GM18499 (cell line): ENCODE results near the gene PCCA.
A peak's percentile ranks its signal among the peaks of the same experiment; 100 is the strongest.
"Not testable (repeated sequence)": the region's sequence is repeated elsewhere in the genome, so short reads cannot be mapped to it uniquely, and the experiment has no call there.

Experiments
- ATAC-seq: cut with Tn5 transposase; IDR thresholded peaks from one replicate; pipeline ENCODE4 v1.9.1; 2021; ENCODE audit warnings: moderate number of reproducible peaks; ENCODE audit not compliant: insufficient read depth, unreplicated experiment

Gene PCCA, protein sequence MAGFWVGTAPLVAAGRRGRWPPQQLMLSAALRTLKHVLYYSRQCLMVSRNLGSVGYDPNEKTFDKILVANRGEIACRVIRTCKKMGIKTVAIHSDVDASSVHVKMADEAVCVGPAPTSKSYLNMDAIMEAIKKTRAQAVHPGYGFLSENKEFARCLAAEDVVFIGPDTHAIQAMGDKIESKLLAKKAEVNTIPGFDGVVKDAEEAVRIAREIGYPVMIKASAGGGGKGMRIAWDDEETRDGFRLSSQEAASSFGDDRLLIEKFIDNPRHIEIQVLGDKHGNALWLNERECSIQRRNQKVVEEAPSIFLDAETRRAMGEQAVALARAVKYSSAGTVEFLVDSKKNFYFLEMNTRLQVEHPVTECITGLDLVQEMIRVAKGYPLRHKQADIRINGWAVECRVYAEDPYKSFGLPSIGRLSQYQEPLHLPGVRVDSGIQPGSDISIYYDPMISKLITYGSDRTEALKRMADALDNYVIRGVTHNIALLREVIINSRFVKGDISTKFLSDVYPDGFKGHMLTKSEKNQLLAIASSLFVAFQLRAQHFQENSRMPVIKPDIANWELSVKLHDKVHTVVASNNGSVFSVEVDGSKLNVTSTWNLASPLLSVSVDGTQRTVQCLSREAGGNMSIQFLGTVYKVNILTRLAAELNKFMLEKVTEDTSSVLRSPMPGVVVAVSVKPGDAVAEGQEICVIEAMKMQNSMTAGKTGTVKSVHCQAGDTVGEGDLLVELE

DNA sequence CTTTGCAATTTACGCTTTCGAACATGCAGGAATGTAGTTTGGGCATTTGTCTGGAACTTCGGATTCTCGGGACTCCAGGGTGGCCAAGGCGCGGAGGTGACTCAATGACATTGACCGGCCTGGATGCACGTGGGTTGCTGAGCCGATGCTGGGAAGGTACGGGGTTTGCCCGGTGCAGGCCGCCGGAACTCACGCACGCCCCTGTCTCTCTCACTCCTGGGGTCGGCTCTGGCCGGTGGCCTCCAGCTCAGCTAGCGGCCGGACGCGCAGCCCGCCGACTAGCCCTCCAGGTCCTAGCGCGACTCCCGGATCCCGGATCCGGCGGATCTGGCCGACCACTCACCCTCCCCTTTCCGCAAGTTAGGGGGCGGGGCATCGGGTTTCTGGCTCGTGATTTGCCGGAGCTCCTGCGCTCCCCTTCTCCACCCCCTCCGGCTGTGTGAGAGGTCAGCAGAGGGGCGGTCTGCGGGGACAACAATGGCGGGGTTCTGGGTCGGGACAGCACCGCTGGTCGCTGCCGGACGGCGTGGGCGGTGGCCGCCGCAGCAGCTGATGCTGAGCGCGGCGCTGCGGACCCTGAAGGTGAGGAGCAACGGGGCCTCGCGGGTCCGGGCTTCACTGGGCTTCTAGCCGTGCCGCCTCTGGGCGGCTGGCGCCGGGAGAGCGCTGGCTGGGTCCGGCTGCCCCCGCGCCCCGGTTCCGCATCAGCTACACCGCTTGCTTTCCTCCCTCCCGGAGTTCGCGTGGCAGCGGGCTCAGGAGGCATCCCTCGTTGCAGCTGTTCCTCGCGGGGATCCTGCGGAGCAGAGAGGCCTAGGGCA, at the start of gene PCCA:
PCCA (plus strand) TSS at position 450 of the 821 bp plus-strand sequence; CDS start at position 478, 28 bp downstream.
- ATAC-seq: peak; percentile 95

DNA sequence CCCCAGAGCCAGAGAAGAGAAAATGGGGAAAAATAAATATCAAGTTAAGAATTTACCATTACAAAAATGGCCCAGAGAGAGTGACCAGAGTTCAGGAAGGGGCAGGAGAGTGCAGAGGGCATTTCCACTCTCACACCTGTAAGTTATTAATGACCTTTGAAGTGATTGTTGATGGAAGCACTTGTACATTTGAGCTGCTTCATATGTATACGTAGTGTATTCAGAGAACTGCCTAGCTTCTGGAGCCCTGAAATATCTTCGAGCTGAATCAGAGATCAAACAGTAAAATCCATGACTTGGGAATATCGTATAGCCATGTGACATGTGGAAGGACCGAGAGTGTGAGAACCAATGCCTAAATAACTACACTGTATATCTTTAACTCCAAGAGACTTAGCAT, 49.2 kb upstream of the PCCA start:
- ATAC-seq: no peak

DNA sequence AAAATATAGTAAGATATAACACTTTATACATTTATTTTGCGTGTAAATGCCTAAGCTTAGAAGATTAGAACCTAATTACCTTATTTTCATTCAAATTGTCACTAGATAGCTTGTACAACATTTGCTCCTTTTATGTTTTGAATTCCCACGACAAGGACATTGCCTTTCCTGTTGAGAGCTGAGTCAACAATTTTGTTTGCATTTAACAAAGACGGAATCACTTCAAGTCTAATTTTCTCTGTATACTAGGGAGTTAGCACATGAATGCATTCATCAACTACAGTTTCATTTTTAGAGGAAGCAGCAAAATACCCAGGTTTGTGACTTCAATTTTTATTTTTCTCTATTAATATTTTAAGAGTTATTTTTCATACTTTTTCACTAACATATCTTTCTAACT, 48.7 kb upstream of the PCCA start:
- no peak for ATAC-seq

DNA sequence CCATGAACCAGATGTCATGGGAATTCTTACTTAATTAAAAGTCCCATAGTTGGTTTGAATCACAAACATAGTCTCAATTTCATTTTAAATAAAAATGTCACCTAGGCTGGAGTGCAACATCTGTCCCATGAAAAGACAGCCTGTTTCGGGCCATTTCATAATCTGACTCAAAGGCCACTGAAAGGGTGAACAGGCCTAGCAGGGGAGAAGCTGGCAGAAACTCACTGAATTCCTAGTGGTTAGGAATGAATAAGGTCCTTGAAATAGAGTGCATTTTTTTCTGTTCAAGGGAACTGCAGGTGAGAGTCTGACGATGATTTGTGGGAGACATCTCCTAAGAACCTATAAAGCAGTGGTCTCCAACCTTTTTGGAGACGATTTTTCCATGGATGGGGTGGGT, 44.0 kb upstream of the PCCA start:
- no peak for ATAC-seq

DNA sequence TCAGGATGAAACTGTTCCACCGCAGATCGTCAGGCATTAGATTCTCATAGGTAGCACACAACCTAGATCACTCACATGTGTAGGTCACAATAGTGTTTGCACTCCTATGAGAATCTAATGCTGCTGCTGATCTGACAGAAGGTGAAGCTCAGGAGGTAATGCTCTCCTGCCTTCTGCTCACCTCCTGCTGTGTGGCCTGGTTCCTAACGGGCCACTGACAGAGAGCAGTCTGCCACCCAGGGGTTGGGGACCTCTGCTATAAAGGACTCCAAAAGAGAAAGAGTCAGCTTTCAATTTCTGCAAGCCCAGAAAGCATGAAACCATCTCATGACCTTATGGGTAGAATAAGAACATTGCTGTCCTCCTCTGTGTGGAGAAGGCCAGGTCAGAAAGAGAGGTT, 43.5 kb upstream of the PCCA start:
- ATAC-seq: no peak

DNA sequence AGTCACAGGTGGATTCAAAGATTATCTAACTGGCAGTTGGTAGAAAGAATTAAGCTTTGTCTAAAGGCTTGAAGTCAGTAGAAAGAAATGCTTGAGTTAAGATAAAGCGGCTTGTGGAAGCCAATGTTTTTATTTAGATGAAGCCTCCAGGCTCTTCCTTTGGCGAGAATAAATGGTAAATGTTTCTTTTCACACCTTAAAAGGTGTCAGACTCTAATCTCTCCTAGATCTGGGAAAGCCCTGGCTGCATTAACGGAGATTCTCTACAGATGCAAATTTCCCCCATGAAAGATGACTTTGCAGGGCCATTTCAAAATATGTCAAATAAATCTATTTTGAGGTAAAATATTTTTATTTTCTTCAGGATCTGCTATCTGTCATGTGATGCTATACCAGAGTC, 37.8 kb upstream of the PCCA start:
- ATAC-seq: no peak

DNA sequence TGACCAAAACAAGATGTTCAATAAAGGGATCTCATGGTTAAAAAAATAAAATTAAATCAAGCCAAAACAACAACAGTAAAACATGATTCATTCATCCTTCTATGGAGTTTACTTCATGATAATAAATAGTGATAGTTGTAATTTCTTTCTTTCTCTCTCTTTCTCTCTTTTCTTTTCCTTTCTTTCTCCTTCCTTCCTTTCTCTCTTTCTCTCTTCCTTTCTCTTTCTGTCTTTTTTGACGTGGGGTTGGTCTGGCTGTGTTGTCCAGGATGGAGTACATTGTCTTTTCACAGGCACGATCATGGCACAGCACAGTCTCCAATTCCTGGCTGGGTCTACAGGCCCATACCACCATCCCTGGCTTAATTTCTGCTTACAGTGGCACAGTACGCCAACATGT, 29.1 kb upstream of the PCCA start:
- no peak for ATAC-seq

DNA sequence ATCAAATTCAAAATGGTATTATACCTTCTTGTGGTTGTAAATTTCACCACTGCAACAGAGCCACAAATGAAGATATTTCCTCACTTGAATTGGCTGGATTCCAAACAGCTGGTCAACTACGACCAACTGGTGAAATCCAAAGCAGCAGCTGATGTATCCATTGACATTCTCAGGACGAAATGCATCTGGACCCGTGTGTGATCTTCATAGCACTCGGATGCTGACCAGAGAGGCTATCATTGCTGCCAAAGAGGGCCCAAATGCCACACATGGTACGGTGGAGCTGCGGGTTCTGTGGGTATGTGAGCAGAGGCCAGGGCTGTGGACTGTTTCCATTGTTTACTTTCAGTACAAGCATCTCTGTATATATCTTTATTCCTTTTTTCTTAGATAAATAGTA, 25.6 kb upstream of the PCCA start:
- no peak for ATAC-seq

DNA sequence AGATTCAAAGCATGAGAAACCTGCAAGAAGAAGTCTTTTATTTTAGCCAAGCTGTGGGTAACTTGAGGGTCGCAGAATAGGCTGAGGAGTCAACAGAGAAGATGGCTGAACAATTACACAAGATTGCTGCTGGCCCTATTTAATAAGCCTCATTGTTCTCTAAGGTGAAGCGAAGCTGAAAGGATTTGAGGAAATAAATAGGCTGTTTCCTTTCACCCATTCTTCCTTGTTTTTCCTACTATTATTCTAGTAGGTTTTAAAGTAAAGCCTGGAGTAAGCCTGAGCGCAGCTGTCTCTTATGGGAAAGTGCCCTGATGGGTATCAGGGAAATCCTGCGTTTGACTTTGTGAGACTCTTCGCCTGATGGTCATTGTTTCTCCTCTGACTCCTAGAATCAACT, 25.0 kb upstream of the PCCA start:
- ATAC-seq: no peak

DNA sequence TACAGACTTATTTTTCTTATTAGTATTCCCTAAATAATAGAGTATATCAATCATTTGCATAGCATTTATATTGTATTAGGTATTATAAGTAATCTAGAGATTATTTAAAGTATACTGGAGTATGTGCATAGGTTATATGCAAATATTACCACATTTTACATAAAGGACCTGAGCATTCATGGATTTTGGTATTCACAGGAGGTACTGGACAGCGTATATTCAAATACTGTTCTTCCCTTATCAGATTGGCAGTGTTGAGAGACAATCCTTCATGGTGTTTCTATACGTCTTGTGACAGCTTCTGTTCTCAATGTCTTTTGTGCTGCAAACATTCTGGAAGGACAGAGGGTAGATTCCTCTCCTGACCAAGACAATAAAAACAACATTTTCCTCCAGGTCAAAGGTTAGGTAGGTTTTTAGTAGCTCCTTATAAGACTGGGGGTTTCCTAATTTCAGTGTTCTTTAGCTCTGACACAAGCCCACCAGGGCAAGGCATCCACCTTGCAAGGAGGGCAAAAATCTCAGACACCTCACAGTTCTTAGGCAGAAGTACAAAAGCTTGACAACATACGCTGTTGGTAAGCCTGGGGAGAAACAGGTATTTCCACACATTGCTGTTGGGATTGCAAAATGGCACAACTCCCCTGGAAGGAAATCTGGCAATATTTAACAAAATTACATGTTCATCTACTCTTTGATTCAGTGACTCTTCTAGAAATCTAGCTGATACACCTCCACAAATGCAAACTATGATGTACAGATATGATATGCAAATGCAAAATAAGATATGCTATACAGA, 20.6 kb upstream of the PCCA start:
- no peak for ATAC-seq

DNA sequence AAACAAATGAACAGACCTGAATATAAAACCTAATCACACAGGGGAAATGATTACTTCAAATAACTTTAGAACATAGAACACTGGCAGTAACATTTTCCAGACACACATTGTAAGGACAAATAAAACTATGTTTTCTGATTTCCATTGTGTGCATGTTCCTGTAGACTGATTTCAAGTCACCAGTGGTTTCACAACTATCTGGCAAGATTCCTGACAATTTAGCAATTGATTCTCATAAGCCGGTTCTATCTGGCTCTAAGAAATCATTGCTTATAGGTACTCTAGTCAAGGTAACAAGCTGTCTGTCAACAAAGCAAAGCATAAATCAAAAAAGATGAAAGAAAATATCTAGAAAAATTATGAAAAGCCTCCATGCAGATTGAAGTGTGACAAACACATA, 19.6 kb upstream of the PCCA start:
- ATAC-seq: no peak

DNA sequence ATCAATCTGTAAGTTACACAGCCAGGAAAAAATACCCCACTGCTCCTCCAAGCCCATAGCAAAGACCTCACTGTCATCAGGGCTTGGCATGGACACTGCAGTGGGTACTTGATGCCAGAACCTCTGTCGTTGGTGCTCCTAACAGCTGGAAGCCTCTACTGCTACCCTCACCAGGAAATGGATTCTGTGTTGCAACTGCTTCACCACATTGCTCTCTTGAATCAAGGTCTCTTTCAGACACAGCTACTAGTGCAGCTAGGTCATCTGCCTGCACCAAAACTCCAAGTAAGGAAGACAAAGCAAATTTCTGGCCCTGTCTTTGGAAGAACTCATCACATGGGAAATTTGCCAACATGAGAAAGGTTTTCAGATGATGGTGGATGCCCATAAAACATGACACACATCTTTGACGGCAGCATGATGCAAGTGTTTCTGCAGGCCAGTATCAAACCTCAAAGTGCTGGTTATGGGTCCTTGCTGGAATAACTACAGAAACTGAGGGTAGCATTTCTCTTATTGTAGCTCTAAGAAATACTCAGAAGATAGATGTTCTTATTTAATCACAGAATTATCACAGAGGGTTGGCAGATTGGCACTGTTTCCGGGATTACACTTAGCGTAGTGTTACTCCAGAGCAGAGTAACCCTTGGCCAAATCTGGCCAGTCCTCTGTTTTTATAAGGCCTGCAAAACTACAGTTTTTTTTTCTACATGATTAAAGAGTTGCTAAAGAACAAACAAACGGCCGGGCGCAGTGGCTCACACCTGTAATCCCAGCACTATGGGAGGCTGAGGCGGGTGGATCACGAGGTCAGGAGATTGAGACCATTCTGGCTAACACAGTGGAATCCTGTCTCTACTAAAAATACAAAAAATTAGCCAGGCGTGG, 12.9 kb upstream of the PCCA start:
- ATAC-seq: no peak

DNA sequence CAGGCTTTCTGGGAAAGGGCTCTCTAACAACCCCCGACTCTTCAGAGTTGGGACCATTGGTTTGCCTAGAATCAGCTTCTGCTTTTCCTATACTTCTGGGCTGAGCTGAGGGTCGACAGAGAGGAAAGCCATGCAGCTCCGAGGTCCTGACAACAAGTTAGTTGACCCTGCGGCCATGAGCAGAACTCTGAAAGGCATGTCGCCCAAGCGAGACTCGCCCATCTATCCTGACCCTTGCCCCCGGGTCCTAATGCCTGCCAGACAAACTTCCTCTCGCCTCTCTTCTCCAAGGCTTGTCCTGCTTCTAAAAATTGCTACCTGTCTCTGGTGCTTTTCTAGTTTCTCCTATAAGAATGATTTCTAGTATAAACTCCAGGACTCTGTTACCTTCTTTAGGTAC, 9.9 kb upstream of the PCCA start:
- ATAC-seq: not testable (repeated sequence)

DNA sequence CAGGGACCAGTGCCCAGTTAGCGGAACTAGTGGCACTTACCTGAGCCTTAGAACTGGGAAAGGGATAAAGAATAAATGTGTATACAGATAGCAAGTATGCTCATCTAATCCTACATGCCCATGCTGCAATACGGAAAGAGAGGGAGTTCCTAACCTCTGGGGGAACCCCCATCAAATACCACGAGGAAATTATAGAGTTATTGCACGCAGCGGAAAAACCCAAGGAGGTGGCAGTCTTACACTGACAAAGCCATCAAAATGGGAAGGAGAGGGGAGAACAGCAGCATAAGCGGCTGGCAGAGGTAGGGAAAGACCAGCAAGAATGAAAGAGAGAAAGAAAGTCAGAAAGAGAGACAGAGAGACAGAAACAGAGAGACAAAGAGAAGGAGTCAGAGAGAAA, 5.5 kb upstream of the PCCA start:
- not testable (repeated sequence) for ATAC-seq

DNA sequence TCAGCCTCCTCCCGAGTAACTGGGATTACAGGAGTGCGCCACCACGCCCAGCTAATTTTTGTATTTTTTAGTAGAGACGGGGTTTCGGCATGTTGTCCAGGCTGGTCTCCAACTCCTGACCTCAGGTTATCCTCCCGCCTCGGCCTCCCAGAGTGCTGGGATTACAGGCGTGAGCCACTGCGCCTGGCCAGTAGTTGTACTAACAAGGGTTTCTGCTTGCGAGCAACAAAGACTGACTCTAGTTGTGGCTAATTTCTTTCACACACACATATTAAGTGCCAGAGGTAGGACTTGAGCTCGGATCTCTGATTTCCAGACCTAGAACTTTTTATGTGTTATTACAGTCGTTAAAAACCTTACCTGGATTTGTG, 635 bp upstream of the PCCA start:
- ATAC-seq: no peak

DNA sequence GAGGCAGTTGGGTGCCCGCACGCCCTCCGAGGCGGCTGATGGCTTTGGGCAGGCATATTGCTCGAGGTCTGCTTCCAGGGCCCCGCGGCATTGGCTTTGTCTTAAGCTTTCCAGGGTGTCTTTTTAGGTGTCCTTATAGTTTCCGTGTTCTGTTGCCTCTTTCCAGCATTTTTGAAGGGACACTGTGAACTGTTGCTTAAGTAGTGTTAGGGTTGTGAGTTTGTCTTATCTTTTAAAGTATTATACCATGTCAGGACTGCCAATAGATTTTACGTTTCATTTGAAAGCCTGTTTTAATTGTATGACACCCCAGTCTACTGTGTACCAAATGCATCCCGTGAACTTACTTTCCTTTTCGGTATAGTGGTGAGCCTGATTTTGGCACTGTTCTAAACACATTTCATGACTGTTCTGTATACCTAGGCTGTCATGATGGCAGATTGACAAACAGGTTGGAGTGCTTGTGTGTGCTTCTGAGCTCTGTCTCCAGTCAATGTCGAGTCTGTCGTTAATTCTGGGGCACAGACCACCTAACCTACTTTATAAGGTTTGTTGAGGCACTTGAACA, 656 bp downstream of the PCCA start:
- no peak for ATAC-seq

DNA sequence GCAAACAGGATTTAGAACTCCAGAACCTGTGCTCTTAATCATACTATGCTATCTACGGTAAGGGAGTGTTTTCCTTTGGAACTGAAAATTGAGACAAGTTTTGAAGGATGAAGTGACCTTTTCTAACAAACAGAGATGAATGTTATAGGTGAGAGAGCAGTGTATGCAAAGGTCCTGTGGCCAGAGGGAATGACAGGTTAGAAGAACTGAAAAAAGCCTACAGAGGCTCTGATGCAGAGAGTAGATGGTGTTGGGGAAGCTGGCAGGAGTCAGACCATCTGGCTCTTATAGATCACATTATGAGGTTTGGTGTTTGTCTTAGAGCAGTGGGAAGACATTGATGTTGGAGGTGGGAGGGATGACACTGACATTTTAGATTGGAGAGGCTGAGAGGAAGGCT, 2.0 kb downstream of the PCCA start:
- no peak for ATAC-seq

DNA sequence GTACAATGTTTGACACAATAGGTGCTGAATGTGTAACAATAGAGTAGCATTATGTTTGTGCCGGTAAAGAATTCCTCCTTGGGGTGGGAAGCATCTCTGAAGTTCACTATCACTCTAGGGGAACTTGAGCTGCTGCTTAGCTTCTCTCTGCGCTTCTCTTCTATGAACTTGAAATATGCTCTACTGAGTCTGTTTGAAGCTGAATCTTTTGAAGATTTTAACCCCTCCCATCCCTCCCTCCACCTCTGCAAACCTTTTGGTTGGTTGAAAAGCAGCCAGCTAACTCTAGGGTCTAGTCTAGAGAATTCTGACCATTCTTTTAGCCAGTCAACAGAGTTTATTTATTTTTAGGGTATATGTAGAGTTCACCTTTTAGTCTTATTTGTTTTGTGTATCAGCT, 2.5 kb downstream of the PCCA start:
- no peak for ATAC-seq

DNA sequence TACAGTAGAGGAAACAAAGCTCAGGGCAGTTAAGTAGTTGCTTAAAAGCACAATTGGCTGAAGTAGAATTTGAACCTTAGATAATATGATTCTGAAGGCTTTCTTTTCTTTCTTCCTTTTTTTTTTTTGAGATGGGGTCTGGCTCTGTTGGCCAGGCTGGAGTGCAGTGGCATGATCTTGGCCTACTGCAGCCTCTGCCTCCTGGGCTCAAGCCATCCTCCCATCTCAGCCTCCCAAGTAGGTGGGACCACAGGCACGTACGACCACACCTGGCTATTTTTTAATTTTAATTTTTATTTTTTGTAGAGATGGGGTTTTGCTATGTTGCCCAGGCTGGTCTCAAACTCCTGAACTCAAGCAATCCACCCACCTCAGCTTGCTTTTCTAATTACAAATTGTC, 3.4 kb downstream of the PCCA start:
- not testable (repeated sequence) for ATAC-seq
